Endothelial cell of umbilical vein (primary cell): ENCODE results near the gene ZC2HC1B. TPM values are rescaled to one million over a fixed set of nuclear protein-coding genes. Genes with fewer than 3 reads are reported as not detected.

Experiments
- BruUV-seq: library from RNA; stranded (reverse); fragments of 400-500 nt; replicated peaks from 2 replicates; lab custom pipeline; 2021; lab: Mats Ljungman, UMichigan
- CTCF ChIA-PET: fragments of 300-600, 350-600 bp; sonication (Branson Sonifier 250); formaldehyde crosslinking; loops from one replicate; lab custom pipeline; 2021; ENCODE audit warnings: antibody characterized with exemption, inconsistent platforms; lab: Charles Lee
- POLR2A ChIA-PET: fragments of 300-600, 350-600 bp; sonication (Branson Sonifier 250); formaldehyde crosslinking; loops from one replicate; lab custom pipeline; 2021; ENCODE audit warnings: antibody characterized with exemption, inconsistent platforms; lab: Charles Lee
- DNase-seq: peaks from one replicate; pipeline ENCODE4 v3.0.0-alpha.2; 2011; ENCODE audit warnings: low read depth, low spot score
- FAIRE-seq: peaks from 2 replicates; lab custom pipeline; 2011; peaks lifted over from hg19 to GRCh38; lab: Jason Lieb, UNC
- H2AFZ ChIP-seq: 2 replicates; pipeline ENCODE4 v1.6.0; 2012; ENCODE audit warnings: low read depth, low read length, control low read depth, inconsistent platforms
- H3K27ac ChIP-seq: 2 replicates; pipeline ENCODE4 v1.5.1; 2011; ENCODE audit warnings: low read depth, mild to moderate bottlenecking, control low read depth, low read length, moderate library complexity; ENCODE audit not compliant: insufficient read depth
- H3K27me3 ChIP-seq, 2 experiments: 2 replicates each; pipeline versions ENCODE4 v1.6.0 to v1.6.1; 2011; ENCODE audit warnings: low read length in 2 of 2, mixed read lengths in 1 of 2; ENCODE audit not compliant: control insufficient read depth in 2 of 2, insufficient read depth in 2 of 2
- H3K36me3 ChIP-seq, 2 experiments: 2 replicates in 1 of 2; 3 replicates in 1 of 2; pipeline ENCODE4 v1.5.1; 2011; ENCODE audit warnings: low read length in 2 of 2, mild to moderate bottlenecking in 1 of 2, moderate library complexity in 1 of 2; ENCODE audit not compliant: control insufficient read depth in 2 of 2, insufficient read depth in 2 of 2; ENCODE audit errors: extremely low read depth in 1 of 2
- H3K4me1 ChIP-seq: 3 replicates; pipeline ENCODE4 v1.5.1; 2011; ENCODE audit warnings: mild to moderate bottlenecking, low read length; ENCODE audit not compliant: control insufficient read depth, insufficient read depth; ENCODE audit errors: extremely low read depth
- H3K4me2 ChIP-seq: 2 replicates; pipeline ENCODE4 v1.6.1; 2011; ENCODE audit warnings: low read length, control low read depth, mixed read lengths; ENCODE audit not compliant: insufficient read depth
- H3K4me3 ChIP-seq, 3 experiments: fragments of 200-600 bp in 1 of 3; sonication (generic), shearing (Covaris generic) in 1 of 3; replicated peaks in 1 of 3; 2 replicates each; pipeline ENCODE4 v1.5.1; 2011 to 2016; ENCODE audit warnings: control low read depth in 3 of 3, low read length in 3 of 3, mild to moderate bottlenecking in 2 of 3, inconsistent platforms in 1 of 3, low read depth in 1 of 3, moderate library complexity in 1 of 3; ENCODE audit not compliant: insufficient read depth in 1 of 3
- H3K79me2 ChIP-seq: 2 replicates; pipeline ENCODE4 v1.6.0; 2012; ENCODE audit warnings: low read length, inconsistent platforms; ENCODE audit not compliant: control insufficient read depth, insufficient read depth
- H3K9ac ChIP-seq: replicated peaks from 2 replicates; pipeline ENCODE3; 2011; ENCODE audit warnings: low read length, control low read depth; ENCODE audit not compliant: insufficient read depth; ENCODE audit errors: extremely low read depth
- H3K9me1 ChIP-seq: replicated peaks from 3 replicates; pipeline ENCODE4 v1.6.0; 2011; ENCODE audit warnings: mild to moderate bottlenecking, low read length; ENCODE audit not compliant: control insufficient read depth, insufficient read depth; ENCODE audit errors: extremely low read depth
- H3K9me3 ChIP-seq: replicated peaks from 2 replicates; pipeline ENCODE4 v1.5.1; 2012; ENCODE audit warnings: low read length, inconsistent platforms; ENCODE audit not compliant: control insufficient read depth, insufficient read depth
- H4K20me1 ChIP-seq: replicated peaks from 2 replicates; pipeline ENCODE3; 2011; ENCODE audit warnings: mild to moderate bottlenecking, low read length; ENCODE audit not compliant: control insufficient read depth, insufficient read depth; ENCODE audit errors: extremely low read depth
- EZH2 ChIP-seq: IDR thresholded peaks from 2 replicates; pipeline ENCODE4 v1.6.1; 2012; ENCODE audit warnings: borderline replicate concordance, low read depth, mild to moderate bottlenecking, moderate library complexity, low read length, inconsistent platforms; ENCODE audit not compliant: severe bottlenecking
- FOS ChIP-seq: IDR thresholded peaks from 2 replicates; pipeline ENCODE4 v1.6.1; 2011; ENCODE audit warnings: mild to moderate bottlenecking, low read length, moderate library complexity, borderline replicate concordance; ENCODE audit not compliant: insufficient read depth
- MYC ChIP-seq: IDR thresholded peaks from one replicate; pipeline ENCODE4 v1.6.1; 2011; ENCODE audit warnings: mild to moderate bottlenecking, low read depth, low read length
- POLR2AphosphoS5 ChIP-seq: IDR thresholded peaks from 2 replicates; pipeline ENCODE4 v1.6.1; 2012; ENCODE audit warnings: low read depth, mild to moderate bottlenecking, control low read depth, low read length, moderate library complexity; ENCODE audit not compliant: insufficient read depth
- dilution Hi-C: fragments of 300-500 bp; cut with MboI; formaldehyde crosslinking; loops from one replicate; pipeline ENCODE4 v1.15.0; 2019; ENCODE audit warnings: low sequenced_read_pairs; ENCODE audit not compliant: extremely low pct_ligation_motif_present
- intact Hi-C: fragments of 100-400 bp; cut with micrococcal nuclease; formaldehyde crosslinking; loops from one replicate; pipeline ENCODE4 v1.10.0; 2022
- polyA plus RNA-seq, 4 experiments: library from polyadenylated mRNA; depleted of rRNA in 3 of 4; stranded (reverse) in 3 of 4; unstranded in 1 of 4; fragments of >200 nt; gene quantifications; 2 replicates each; pipeline versions ENCODE4 v1.2.1 to v1.2.3, GENCODE V29; 2011 to 2012; ENCODE audit warnings: missing spikeins in 1 of 4
- total RNA-seq: library from RNA; stranded (reverse); gene quantifications from 2 replicates; pipeline ENCODE4 v1.2.3, GENCODE V29; 2021
- TF ChIP-seq, protein P1 (sequence below): IDR thresholded peaks from 2 replicates; pipeline ENCODE4 v1.6.1; 2011; ENCODE audit not compliant: insufficient read depth, insufficient read length
- TF ChIP-seq, protein P2 (sequence below), 2 donors: IDR thresholded peaks; 1 replicate in 1 of 2; 2 replicates in 1 of 2; pipeline ENCODE4 v1.5.1; 2011; ENCODE audit warnings: low read length in 2 of 2, mild to moderate bottlenecking in 2 of 2, moderate library complexity in 2 of 2, control low read depth in 1 of 2, inconsistent platforms in 1 of 2, low read depth in 1 of 2; ENCODE audit not compliant: insufficient read depth in 1 of 2; ENCODE audit errors: extremely low read depth in 1 of 2

The ZC2HC1B gene
- total and polyA plus RNA-seq, 2 donors (not counting 3 experiments of a cell fraction or from before 2014, with no cell fraction given): not detected

DNA sequence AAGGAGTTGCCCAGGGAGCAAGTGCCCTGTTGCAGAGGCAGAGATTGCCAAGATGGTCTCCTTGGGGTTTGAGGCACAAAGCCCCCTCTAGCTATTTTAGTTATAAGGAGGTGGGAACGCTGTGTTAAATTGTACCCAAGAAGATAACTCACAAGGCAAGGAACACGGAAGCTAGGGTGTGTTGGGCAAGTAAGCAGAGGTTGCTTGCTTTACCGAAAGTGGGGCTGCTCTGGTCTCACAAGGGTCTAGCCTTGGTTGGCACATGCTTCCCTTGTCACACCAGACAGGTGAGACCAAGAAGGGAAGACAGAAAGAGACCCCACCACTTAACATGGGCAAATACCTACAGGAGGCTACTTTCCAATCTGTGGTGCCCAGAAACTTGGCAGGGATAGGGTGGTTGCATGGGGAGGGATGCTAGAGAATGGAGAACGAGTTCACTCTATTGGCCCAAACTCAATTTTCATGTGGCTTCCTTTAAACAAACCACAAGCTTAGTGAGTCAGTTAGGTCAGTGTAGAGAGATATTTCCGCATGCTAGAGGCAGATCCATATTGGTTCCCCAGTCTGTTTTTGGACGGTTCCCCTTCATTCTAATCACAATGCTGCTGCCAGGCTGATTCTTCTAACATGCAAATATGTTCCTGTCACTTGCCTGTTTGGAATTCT, 101.4 kb downstream of the ZC2HC1B start:
- Histone ChIP-seq H3K4me3 (no peak overlapping the region), H3K36me3 (no peaks in the 10 kb centered on the region), H4K20me1 (no peaks in the 10 kb centered on the region), H3K27ac (no peak overlapping the region), H3K79me2 (no peaks in the 10 kb centered on the region), H3K27me3 (peaks cover 4 to 27% of the 10 kb centered on the region in 2 experiments), H3K9ac (no peak overlapping the region), H3K9me1 (no peaks in the 10 kb centered on the region), H3K9me3 (no peaks in the 10 kb centered on the region), H2AFZ (no peak overlapping the region), H3K4me1 (no peaks in the 10 kb centered on the region), H3K4me2 (no peak overlapping the region)
- CTCF ChIA-PET: no interaction called here
- no peak for DNase-seq
- POLR2A ChIA-PET: no interaction called here
- TF ChIP-seq FOS (no peak), POLR2AphosphoS5 (no peak), EZH2 (no peak), MYC (no peak)
- TF ChIP-seq, protein P1, sequence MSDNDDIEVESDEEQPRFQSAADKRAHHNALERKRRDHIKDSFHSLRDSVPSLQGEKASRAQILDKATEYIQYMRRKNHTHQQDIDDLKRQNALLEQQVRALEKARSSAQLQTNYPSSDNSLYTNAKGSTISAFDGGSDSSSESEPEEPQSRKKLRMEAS: no peak
- TF ChIP-seq, protein P2, sequence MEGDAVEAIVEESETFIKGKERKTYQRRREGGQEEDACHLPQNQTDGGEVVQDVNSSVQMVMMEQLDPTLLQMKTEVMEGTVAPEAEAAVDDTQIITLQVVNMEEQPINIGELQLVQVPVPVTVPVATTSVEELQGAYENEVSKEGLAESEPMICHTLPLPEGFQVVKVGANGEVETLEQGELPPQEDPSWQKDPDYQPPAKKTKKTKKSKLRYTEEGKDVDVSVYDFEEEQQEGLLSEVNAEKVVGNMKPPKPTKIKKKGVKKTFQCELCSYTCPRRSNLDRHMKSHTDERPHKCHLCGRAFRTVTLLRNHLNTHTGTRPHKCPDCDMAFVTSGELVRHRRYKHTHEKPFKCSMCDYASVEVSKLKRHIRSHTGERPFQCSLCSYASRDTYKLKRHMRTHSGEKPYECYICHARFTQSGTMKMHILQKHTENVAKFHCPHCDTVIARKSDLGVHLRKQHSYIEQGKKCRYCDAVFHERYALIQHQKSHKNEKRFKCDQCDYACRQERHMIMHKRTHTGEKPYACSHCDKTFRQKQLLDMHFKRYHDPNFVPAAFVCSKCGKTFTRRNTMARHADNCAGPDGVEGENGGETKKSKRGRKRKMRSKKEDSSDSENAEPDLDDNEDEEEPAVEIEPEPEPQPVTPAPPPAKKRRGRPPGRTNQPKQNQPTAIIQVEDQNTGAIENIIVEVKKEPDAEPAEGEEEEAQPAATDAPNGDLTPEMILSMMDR (IDR thresholded peaks at IDR 0.05; ENCODE audit: extremely low read depth in 1 of 2, insufficient read depth in 1 of 2, low read depth in 1 of 2, low read length in 2 of 2): no peak
- dilution Hi-C loops (no loop called here), intact Hi-C loops (no loop called here)
- no peak for FAIRE-seq
- BruUV-seq: no TSS peak
